Suppressor macrophage treated with lipopolysaccharide for 1 hour (primary cell): ENCODE results near the gene GDNF.
"Not testable (repeated sequence)": the region's sequence is repeated elsewhere in the genome, so short reads cannot be mapped to it uniquely, and the experiment has no call there.

Source experiments
- DNase-seq, 3 donors: peaks; one replicate each; pipeline ENCODE4 v3.0.0-alpha.2; 2020 to 2022

Gene GDNF

GRCh38 chr5:37839407-37840052, at the start of gene GDNF:
GDNF (minus strand) TSS chr5:37840041; CDS start chr5:37834796, 5,245 bp downstream.
- DNase-seq = peak in 1 of 3 donors; percentile 12

- DNase-seq = no peak
These were observed 48.6 kb upstream of the GDNF start for GRCh38 chr5:37888476-37888875.

- DNase-seq = no peak
These were observed 46.5 kb upstream of the GDNF start for GRCh38 chr5:37886242-37886905.

- DNase-seq = no peak
These were observed 42.8 kb upstream of the GDNF start for GRCh38 chr5:37882636-37883035.

GRCh38 chr5:37881359-37881758, 41.5 kb upstream of the GDNF start:
- DNase-seq = no peak

GRCh38 chr5:37876943-37877342, 37.1 kb upstream of the GDNF start:
- DNase-seq = no peak

- no peak for DNase-seq
These were observed 36.4 kb upstream of the GDNF start for GRCh38 chr5:37876245-37876644.

GRCh38 chr5:37875051-37875787, 35.4 kb upstream of the GDNF start:
- DNase-seq = peak; percentile 6 to 31 (median 22)

- DNase-seq = no peak
These were observed 34.1 kb upstream of the GDNF start for GRCh38 chr5:37873988-37874387.

GRCh38 chr5:37871023-37871815, 31.4 kb upstream of the GDNF start:
- DNase-seq = no peak

- peak in 2 of 3 donors; percentile 6 to 12 for DNase-seq
These were observed 29.4 kb upstream of the GDNF start for GRCh38 chr5:37869216-37869615.

GRCh38 chr5:37867654-37868053, 27.8 kb upstream of the GDNF start:
- DNase-seq = no peak

GRCh38 chr5:37862907-37863306, 23.1 kb upstream of the GDNF start:
- DNase-seq = not testable (repeated sequence)

GRCh38 chr5:37860206-37860605, 20.4 kb upstream of the GDNF start:
- no peak for DNase-seq

GRCh38 chr5:37859805-37860204, 20.0 kb upstream of the GDNF start:
- DNase-seq = peak; percentile 33 to 40 (median 39)

GRCh38 chr5:37858250-37858649, 18.4 kb upstream of the GDNF start:
- DNase-seq = no peak

- DNase-seq = no peak
These were observed 17.9 kb upstream of the GDNF start for GRCh38 chr5:37857696-37858095.

- no peak for DNase-seq
These were observed 15.6 kb upstream of the GDNF start for GRCh38 chr5:37855438-37855837.

- DNase-seq = no peak
These were observed 11.5 kb upstream of the GDNF start for GRCh38 chr5:37851305-37851704.

GRCh38 chr5:37850226-37850865, 10.5 kb upstream of the GDNF start:
- DNase-seq = no peak

- no peak for DNase-seq
These were observed 9.8 kb upstream of the GDNF start for GRCh38 chr5:37849641-37850040.

- DNase-seq = no peak
These were observed 8.2 kb upstream of the GDNF start for GRCh38 chr5:37847978-37848425.
